ENCODE results near the gene VAV3.
"Not testable (repeated sequence)": the region's sequence is repeated elsewhere in the genome, so short reads cannot be mapped to it uniquely, and the experiment has no call there.

VAV3 gene

GRCh38 chr1:107739651-107740050, 225.3 kb downstream of the VAV3 start:
- DNase-seq (ENCODE audit: low read depth in 2 of 2), result no peak

- no peak for DNase-seq (ENCODE audit: low read depth in 2 of 2)
These were observed 225.8 kb downstream of the VAV3 start for GRCh38 chr1:107739201-107739600.

- not testable (repeated sequence) for DNase-seq (ENCODE audit: low read depth in 2 of 2)
These were observed 231.6 kb downstream of the VAV3 start for GRCh38 chr1:107733401-107733800.

- DNase-seq (ENCODE audit: low read depth in 2 of 2), result no peak
These were observed 237.1 kb downstream of the VAV3 start for GRCh38 chr1:107727866-107728265.

- no peak for DNase-seq (ENCODE audit: low read depth in 2 of 2)
These were observed 238.1 kb downstream of the VAV3 start for GRCh38 chr1:107726860-107727259.

- no peak for DNase-seq (ENCODE audit: low read depth in 2 of 2)
These were observed 240.3 kb downstream of the VAV3 start for GRCh38 chr1:107724648-107725047.

- not testable (repeated sequence) for DNase-seq (ENCODE audit: low read depth in 2 of 2)
These were observed 244.8 kb downstream of the VAV3 start for GRCh38 chr1:107720210-107720609.

GRCh38 chr1:107710005-107710404, 255.0 kb downstream of the VAV3 start:
- DNase-seq (ENCODE audit: low read depth in 2 of 2), result no peak

- DNase-seq (ENCODE audit: low read depth in 2 of 2), result no peak
These were observed 257.9 kb downstream of the VAV3 start for GRCh38 chr1:107707111-107707510.

- DNase-seq (ENCODE audit: low read depth in 2 of 2), result no peak
These were observed 258.8 kb downstream of the VAV3 start for GRCh38 chr1:107706182-107706581.

GRCh38 chr1:107704911-107705310, 260.1 kb downstream of the VAV3 start:
- DNase-seq (ENCODE audit: low read depth in 2 of 2), result no peak

- no peak for DNase-seq (ENCODE audit: low read depth in 2 of 2)
These were observed 261.9 kb downstream of the VAV3 start for GRCh38 chr1:107702946-107703571.

- not testable (repeated sequence) for DNase-seq (ENCODE audit: low read depth in 2 of 2)
These were observed 264.3 kb downstream of the VAV3 start for GRCh38 chr1:107700651-107701050.

- no peak for DNase-seq (ENCODE audit: low read depth in 2 of 2)
These were observed 266.8 kb downstream of the VAV3 start for GRCh38 chr1:107698161-107698560.

GRCh38 chr1:107695341-107695740, 269.6 kb downstream of the VAV3 start:
- DNase-seq (ENCODE audit: low read depth in 2 of 2), result no peak

GRCh38 chr1:107692580-107693345, 272.2 kb downstream of the VAV3 start:
- no peak for DNase-seq (ENCODE audit: low read depth in 2 of 2)

GRCh38 chr1:107691540-107691939, 273.4 kb downstream of the VAV3 start:
- no peak for DNase-seq (ENCODE audit: low read depth in 2 of 2)

GRCh38 chr1:107690491-107690890, 274.5 kb downstream of the VAV3 start:
- no peak for DNase-seq (ENCODE audit: low read depth in 2 of 2)

GRCh38 chr1:107689733-107690132, 275.2 kb downstream of the VAV3 start:
- DNase-seq (ENCODE audit: low read depth in 2 of 2), result no peak

GRCh38 chr1:107689159-107689558, 275.8 kb downstream of the VAV3 start:
- no peak for DNase-seq (ENCODE audit: low read depth in 2 of 2)

- no peak for DNase-seq (ENCODE audit: low read depth in 2 of 2)
These were observed 276.9 kb downstream of the VAV3 start for GRCh38 chr1:107687849-107688753.

GRCh38 chr1:107683683-107684082, 281.3 kb downstream of the VAV3 start:
- no peak for DNase-seq (ENCODE audit: low read depth in 2 of 2)

Data from activated CD4-positive, alpha-beta T cell treated with anti-CD3 and anti-CD28 coated beads for 24 hours (primary cell).